Skin of body (tissue), 3 donors: ENCODE data around the gene PPT2. TPM values are rescaled to one million over a fixed set of nuclear protein-coding genes. Genes with fewer than 3 reads are reported as not detected.
"Not testable (repeated sequence)": the region's sequence is repeated elsewhere in the genome, so short reads cannot be mapped to it uniquely, and the experiment has no call there.

Experiments
- DNase-seq: peaks from one replicate; lab custom pipeline; 2025; lab: John Stamatoyannopoulos, UW
- small RNA-seq: library from RNA; depleted of rRNA; stranded (forward); fragments of <200 nt; gene quantifications from one replicate; pipeline ENCODE3, GENCODE V24; 2014; ENCODE audit warnings: low replicate concordance
- total RNA-seq: library from RNA; depleted of rRNA; stranded (reverse); fragments of >200 nt; gene quantifications from one replicate; pipeline ENCODE4 v1.2.3, GENCODE V29; 2014

The PPT2 gene
- total RNA-seq, 1 donor from 2014 or later = 124 TPM

DNA sequence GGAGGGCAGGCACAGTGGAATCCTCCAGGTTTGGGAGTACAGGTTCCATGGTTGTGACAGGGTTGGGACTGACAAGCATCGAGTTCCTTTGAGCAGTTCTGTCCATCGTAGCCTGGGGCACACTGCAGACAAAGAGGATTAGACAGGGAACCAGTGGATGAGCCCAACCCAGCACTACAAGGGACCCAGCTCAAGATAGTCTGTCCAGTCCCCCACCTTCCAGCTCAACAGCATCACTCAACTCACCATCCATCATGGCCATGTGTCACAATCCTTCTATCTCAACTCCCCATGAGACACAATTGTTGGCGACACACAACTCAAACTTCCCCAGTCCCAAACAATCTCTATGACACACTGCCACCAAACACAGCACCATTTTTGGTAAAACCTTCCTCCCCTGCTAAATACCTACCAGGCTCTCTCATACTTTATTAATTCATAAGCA, 50.4 kb downstream of the PPT2 start:
- DNase-seq = no peak

DNA sequence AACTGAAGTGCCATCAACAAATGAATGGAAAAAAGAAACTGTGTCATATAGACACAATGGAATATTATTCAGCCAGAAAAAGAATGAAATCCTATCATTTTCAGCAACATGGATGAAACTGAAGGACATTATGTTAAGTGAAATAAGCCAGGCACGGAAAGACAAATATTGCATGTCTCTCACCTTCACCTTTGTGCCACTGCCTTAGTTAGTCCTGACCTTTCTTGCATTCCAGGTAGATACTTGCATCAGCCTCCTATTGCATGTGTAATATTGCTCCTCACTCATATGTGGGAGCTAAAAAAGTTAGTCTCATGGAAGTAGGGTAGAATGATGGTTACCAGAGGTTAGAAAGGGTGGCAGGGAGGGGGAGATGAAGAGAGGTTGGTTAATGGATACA, 55.1 kb downstream of the PPT2 start:
- DNase-seq = no peak

DNA sequence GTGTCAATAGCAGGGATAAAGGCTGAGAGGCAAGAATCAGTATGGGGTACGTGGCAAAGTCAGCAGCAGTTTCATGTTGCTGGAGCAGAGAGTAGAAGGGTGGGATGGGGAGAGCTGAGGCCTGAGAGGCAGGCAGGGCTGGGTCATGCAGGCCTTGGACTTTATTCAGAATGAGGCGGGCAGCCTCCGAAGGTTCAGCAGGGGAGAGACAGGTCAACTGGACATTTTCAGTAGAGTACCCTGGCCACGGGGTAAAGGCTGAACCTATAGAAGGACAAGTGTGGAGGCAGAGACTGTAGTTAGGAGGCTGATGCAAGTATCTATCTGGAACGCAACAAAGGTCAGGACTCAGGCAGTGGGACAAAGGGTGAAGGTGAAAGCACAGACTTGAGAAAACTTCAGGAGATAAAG, 56.3 kb downstream of the PPT2 start:
- DNase-seq = no peak

GRCh38 chr6:32211432-32211831, 57.5 kb downstream of the PPT2 start:
- DNase-seq = not testable (repeated sequence)

DNA sequence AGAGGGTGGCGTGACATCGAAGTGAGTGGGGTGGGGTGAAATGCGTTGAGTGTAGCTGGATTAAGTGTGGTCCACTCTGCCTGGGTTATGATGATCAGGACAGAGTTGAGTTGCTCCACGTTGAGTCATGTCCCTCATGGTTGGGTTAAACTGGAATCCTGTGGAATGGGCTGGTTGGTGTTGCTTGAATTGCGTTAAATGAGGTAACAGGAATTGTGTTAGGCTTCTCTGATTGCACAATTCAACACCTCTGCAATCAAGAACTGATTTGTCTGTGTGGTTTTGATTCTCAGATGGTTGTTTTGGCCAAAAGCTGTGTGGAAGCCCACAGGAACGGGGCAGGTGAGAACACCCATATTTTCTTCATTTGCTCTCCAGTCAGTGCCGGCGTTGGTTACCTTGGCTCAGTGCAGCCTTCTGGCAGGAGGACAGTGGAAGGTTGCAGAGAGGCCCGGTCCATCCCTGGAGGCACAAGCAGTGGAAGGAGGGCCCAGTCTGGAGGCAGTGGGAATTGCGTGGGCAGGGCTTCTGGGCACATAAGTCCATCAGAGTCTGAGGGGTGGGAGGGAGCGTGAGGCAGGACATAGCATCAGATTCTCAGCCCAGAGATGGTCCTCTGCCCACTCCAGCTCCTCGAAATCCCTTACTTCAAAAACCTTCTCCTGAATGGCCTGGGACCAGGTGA, 58.3 kb downstream of the PPT2 start:
- no peak for DNase-seq

Small RNA genes lying within 50 kb of the gene (small RNA-seq; reads per million reads assigned to genes)
- gene AL662884.1 (not detected), gene MIR6833 (not detected)

Other genes starting within 250 kb of the PPT2 start
- 4.9 TPM for gene C2, start 226.4 kb upstream of the PPT2 start, total RNA-seq
- gene CFB, start 208.0 kb upstream of the PPT2 start, total RNA-seq = 2.2 TPM
- gene NELFE, start 195.2 kb upstream of the PPT2 start, total RNA-seq = 46.1 TPM
- 23.3 TPM for gene SKIC2, start 195.0 kb upstream of the PPT2 start, total RNA-seq
- gene DXO, start 182.0 kb upstream of the PPT2 start, total RNA-seq = 5.8 TPM
- 5.8 TPM for gene C4A, start 172.1 kb upstream of the PPT2 start, total RNA-seq
- 4.2 TPM for gene C4B, start 139.3 kb upstream of the PPT2 start, total RNA-seq
- not detected for gene CYP21A2, start 115.7 kb upstream of the PPT2 start, total RNA-seq
- 64.4 TPM for gene TNXB, start 44.8 kb upstream of the PPT2 start, total RNA-seq
- 23.1 TPM for gene ATF6B, start 25.9 kb upstream of the PPT2 start, total RNA-seq
- gene FKBPL, start 23.9 kb upstream of the PPT2 start, total RNA-seq = 5.0 TPM
- 0.20 TPM for gene PRRT1, start 2.2 kb upstream of the PPT2 start, total RNA-seq
- 17.2 TPM for gene EGFL8, start 10.5 kb downstream of the PPT2 start, total RNA-seq
- 13.6 TPM for gene AGPAT1, start 21.9 kb downstream of the PPT2 start, total RNA-seq
- 28.5 TPM for gene RNF5, start 24.3 kb downstream of the PPT2 start, total RNA-seq
- 2.7 TPM for gene AGER, start 30.1 kb downstream of the PPT2 start, total RNA-seq
- gene PBX2, start 36.1 kb downstream of the PPT2 start, total RNA-seq = 51.6 TPM
- gene GPSM3, start 38.5 kb downstream of the PPT2 start, total RNA-seq = 4.1 TPM
- 8.1 TPM for gene NOTCH4, start 69.9 kb downstream of the PPT2 start, total RNA-seq
- not detected for gene TSBP1, start 217.8 kb downstream of the PPT2 start, total RNA-seq